Measurements from ENCODE around the gene REPS2. TPM values are rescaled to one million over a fixed set of nuclear protein-coding genes. Genes with fewer than 3 reads are reported as not detected.

The REPS2 gene
- total RNA-seq, 4 donors from 2014 or later = 4.0 to 12.6 (median 5.0) TPM

GRCh38 chrX:17014216-17014615 is 67.8 kb downstream of the REPS2 start:
- ATAC-seq (ENCODE audit: low FRiP score) (no peak), DNase-seq (ENCODE audit: low spot score) (no peak)
- TF ChIP-seq, protein P1, sequence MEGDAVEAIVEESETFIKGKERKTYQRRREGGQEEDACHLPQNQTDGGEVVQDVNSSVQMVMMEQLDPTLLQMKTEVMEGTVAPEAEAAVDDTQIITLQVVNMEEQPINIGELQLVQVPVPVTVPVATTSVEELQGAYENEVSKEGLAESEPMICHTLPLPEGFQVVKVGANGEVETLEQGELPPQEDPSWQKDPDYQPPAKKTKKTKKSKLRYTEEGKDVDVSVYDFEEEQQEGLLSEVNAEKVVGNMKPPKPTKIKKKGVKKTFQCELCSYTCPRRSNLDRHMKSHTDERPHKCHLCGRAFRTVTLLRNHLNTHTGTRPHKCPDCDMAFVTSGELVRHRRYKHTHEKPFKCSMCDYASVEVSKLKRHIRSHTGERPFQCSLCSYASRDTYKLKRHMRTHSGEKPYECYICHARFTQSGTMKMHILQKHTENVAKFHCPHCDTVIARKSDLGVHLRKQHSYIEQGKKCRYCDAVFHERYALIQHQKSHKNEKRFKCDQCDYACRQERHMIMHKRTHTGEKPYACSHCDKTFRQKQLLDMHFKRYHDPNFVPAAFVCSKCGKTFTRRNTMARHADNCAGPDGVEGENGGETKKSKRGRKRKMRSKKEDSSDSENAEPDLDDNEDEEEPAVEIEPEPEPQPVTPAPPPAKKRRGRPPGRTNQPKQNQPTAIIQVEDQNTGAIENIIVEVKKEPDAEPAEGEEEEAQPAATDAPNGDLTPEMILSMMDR (IDR thresholded peaks at IDR 0.05) = no peak

DNA sequence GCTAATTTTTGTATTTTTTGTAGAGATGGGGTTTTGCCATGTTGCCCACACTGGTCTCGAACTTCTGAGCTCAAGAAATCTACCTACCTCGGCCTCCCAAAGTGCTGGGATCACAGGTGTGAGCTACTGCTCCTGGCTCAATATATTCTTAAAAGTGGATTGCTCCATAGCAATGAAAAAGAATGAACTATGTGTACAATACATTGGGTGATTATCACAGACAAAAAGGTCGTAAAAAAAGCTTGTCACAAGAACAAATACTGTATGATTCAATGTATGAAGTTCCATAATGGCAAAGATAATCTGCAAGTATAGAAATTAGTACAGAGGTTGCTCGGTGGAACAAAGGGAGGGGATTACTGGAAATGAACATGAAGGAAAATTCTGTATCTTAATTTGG is 70.7 kb downstream of the REPS2 start:
- ATAC-seq (ENCODE audit: low FRiP score) (no peak), DNase-seq (ENCODE audit: low spot score) (no peak)
- TF ChIP-seq, protein P1 (IDR thresholded peaks at IDR 0.05) = no peak

DNA sequence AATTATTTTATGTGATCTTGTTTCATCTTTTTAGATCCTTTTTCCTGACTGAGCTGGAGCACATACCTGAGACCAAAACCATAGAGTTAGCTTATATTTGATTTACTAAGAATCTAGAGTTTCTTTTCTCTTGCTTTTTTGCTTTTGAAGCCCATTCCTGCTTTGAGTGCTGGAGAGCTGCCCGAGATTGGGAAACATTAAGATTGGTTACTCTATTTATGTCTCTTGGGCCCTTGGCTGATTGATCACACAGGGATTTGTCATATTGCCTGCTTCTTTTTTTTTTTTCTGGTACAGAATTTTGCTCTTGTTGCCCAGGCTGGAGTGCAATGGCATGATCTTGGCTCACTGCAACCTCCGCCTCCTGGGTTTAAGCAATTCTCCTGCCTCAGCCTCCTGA is 73.9 kb downstream of the REPS2 start:
- TF ChIP-seq, protein P1 (IDR thresholded peaks at IDR 0.05) = no peak
- no peak for DNase-seq (ENCODE audit: low spot score)
- ATAC-seq (ENCODE audit: low FRiP score) = no peak

DNA sequence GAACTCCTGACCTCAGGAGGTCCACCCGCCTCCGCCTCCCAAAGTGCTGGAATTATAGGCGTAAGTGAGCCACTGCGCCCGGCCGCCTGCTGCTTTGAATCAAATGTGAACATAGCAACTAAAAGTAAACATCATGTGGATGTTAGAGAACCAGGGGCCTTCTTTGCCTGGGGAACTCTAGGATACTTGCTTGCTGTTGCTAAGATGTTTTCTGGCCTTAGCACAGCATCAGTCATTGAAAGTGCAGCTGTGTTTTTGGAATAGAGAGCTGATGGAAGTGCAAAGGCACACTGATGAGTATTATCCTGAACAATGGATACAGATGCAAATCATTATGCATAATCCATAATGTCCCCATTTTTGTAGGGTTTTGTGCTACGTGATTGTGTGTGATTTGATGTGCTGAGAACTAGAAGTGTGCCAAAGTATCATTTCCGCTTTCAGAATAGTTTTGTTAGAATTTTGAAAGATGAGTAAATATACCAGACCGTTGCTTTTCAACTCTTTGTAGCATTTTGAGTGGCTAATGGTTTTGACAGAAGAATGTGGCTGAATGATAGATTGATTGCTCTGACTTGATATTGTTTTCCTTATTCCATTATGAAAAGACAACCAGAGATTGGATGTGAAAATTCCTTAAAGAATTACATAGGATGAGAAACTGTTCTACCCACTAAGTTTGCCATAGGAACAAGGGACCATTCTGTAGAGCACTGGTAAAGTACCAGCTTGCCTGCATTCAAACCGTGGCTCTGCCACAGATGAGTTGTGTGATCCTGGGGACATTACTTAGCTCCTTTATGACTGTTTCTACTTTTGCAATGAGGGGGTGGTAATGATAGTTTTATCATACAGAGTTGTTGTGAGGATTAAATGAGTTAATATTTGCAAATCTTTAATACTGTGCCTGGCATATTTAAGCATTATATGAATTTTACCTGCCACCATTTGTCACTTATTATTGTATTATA is 74.7 kb downstream of the REPS2 start:
- ATAC-seq (ENCODE audit: low FRiP score) = no peak
- TF ChIP-seq, protein P1 (IDR thresholded peaks at IDR 0.05) = no peak
- no peak for DNase-seq (ENCODE audit: low spot score)

- DNase-seq (ENCODE audit: low spot score) (no peak), ATAC-seq (ENCODE audit: low FRiP score) (no peak)
- TF ChIP-seq, protein P1 (IDR thresholded peaks at IDR 0.05) = no peak
These were observed 75.6 kb downstream of the REPS2 start for GRCh38 chrX:17021851-17022604.

DNA sequence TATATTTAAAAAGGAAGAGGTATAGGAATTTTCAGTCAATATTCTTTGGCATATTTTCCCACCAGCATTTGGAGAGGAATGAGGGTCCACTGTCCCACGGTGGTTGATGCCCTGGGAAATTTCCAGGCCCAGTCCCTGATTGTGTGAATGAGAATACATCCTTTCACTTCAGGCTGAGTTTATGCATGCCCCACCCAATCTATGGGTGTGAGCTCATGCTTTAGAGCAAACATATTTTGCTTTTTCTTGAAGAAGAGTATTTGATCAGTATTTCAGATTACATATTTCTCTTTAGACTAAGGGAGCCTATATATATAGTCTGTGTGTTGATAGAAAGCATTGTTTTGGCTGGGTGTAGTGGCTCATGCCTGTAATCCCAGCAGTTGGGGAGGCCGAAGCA is 77.2 kb downstream of the REPS2 start:
- ATAC-seq (ENCODE audit: low FRiP score) = no peak
- TF ChIP-seq, protein P1 (IDR thresholded peaks at IDR 0.05) = no peak
- DNase-seq (ENCODE audit: low spot score) = no peak
